ENCODE measurements around the gene CSNK2A3.
"Not testable (repeated sequence)": the region's sequence is repeated elsewhere in the genome, so short reads cannot be mapped to it uniquely, and the experiment has no call there.

The CSNK2A3 gene

DNA sequence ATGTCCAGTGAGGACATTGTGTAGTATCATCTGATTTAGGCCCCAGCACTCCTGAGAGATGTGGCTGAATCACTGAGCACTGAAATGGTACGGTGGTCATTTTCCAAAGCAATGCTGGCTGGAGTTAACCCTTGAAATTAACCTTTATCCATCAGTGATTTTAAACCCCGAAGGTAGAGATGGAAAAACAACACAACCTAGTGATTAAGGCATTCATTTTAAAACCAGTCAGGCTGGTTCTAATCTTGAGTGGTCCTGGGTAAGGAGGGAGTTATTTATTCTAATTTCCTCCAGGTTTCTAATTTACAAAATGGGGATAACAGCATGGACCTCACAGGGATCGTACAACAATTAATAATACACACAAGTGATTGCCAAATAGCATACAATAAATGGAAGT, 6.6 kb upstream of the CSNK2A3 start:
- H3K27me3 ChIP-seq (ENCODE audit: insufficient read depth, poor library complexity, severe bottlenecking), result no peaks in the 10 kb centered on the region
- TF ChIP-seq POLR2AphosphoS5 (IDR thresholded peaks at IDR 0.05; ENCODE audit: low read depth) (no peak), CTCF (IDR thresholded peaks at IDR 0.05; ENCODE audit: insufficient read depth, low read length) (no peak)
- no peak overlapping the region for H3K4me3 ChIP-seq (replicated peaks; ENCODE audit: insufficient read depth, low read length)
- H3K27ac ChIP-seq (replicated peaks), result no peak overlapping the region
- no peak for DNase-seq (ENCODE audit: low read depth in 1 of 2, low spot score in 1 of 2)

- no peak for TF ChIP-seq POLR2AphosphoS5 (IDR thresholded peaks at IDR 0.05; ENCODE audit: low read depth)
- Histone ChIP-seq H3K27me3 (ENCODE audit: insufficient read depth, poor library complexity, severe bottlenecking) (no peaks in the 10 kb centered on the region), H3K4me3 (replicated peaks; ENCODE audit: insufficient read depth, low read length) (no peak overlapping the region), H3K27ac (replicated peaks) (no peak overlapping the region)
- DNase-seq (ENCODE audit: low read depth in 1 of 2, low spot score in 1 of 2), result no peak
Measured at GRCh38 chr11:11356842-11357241, 3.8 kb upstream of the CSNK2A3 start.

- not testable (repeated sequence) for H3K4me3 ChIP-seq (replicated peaks; ENCODE audit: insufficient read depth, low read length); H3K27me3 ChIP-seq (ENCODE audit: insufficient read depth, poor library complexity, severe bottlenecking); H3K27ac ChIP-seq (replicated peaks); DNase-seq (ENCODE audit: low read depth in 1 of 2, low spot score in 1 of 2)
Measured at GRCh38 chr11:11351851-11352250, 1.2 kb downstream of the CSNK2A3 start.

GRCh38 chr11:11351042-11351586, 1.9 kb downstream of the CSNK2A3 start:
- H3K27me3 ChIP-seq (ENCODE audit: insufficient read depth, poor library complexity, severe bottlenecking), result no peaks in the 10 kb centered on the region
- no peak overlapping the region for H3K4me3 ChIP-seq (replicated peaks; ENCODE audit: insufficient read depth, low read length)
- peak in 1 of 2 experiments; percentile 16 for DNase-seq (ENCODE audit: low read depth in 1 of 2, low spot score in 1 of 2)
- TF ChIP-seq SPI1 (IDR thresholded peaks at IDR 0.05; ENCODE audit: borderline replicate concordance, low read depth) (no peak), POLR2AphosphoS5 (IDR thresholded peaks at IDR 0.05; ENCODE audit: low read depth) (no peak), GABPA (IDR thresholded peaks at IDR 0.05; ENCODE audit: low read depth) (no peak)
- H3K27ac ChIP-seq (replicated peaks), result no peak overlapping the region

DNA sequence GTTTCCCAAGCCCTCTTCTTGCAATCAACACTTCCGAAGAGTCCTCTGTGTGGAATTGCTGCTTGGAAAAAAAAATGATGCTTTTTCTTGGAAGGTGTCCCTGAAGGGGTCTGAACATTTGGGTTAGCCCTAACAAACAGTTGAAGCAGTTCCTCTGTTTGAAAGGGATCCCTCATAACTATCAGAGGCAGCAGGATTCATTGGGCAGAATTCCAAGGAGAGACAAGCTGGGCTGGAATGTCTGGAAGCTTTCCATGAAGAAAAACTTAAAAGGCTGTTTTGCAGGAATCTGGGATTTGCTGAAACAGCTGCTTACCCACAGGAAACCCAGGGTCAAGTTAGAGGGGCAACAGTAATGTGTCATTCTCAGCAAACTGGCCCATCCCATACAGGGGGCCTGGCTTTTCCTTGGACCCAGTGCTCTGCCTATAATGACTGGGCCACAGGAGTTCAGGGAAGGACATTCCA, 3.1 kb downstream of the CSNK2A3 start:
- no peak for DNase-seq (ENCODE audit: low read depth in 1 of 2, low spot score in 1 of 2)
- TF ChIP-seq CTCF (IDR thresholded peaks at IDR 0.05; ENCODE audit: insufficient read depth, low read length), result no peak
- no peak for TF ChIP-seq POLR2AphosphoS5 (IDR thresholded peaks at IDR 0.05; ENCODE audit: low read depth)
- TF ChIP-seq SPI1 (IDR thresholded peaks at IDR 0.05; ENCODE audit: borderline replicate concordance, low read depth), result no peak
- no peak for TF ChIP-seq GABPA (IDR thresholded peaks at IDR 0.05; ENCODE audit: low read depth)
- TF ChIP-seq, protein P1, sequence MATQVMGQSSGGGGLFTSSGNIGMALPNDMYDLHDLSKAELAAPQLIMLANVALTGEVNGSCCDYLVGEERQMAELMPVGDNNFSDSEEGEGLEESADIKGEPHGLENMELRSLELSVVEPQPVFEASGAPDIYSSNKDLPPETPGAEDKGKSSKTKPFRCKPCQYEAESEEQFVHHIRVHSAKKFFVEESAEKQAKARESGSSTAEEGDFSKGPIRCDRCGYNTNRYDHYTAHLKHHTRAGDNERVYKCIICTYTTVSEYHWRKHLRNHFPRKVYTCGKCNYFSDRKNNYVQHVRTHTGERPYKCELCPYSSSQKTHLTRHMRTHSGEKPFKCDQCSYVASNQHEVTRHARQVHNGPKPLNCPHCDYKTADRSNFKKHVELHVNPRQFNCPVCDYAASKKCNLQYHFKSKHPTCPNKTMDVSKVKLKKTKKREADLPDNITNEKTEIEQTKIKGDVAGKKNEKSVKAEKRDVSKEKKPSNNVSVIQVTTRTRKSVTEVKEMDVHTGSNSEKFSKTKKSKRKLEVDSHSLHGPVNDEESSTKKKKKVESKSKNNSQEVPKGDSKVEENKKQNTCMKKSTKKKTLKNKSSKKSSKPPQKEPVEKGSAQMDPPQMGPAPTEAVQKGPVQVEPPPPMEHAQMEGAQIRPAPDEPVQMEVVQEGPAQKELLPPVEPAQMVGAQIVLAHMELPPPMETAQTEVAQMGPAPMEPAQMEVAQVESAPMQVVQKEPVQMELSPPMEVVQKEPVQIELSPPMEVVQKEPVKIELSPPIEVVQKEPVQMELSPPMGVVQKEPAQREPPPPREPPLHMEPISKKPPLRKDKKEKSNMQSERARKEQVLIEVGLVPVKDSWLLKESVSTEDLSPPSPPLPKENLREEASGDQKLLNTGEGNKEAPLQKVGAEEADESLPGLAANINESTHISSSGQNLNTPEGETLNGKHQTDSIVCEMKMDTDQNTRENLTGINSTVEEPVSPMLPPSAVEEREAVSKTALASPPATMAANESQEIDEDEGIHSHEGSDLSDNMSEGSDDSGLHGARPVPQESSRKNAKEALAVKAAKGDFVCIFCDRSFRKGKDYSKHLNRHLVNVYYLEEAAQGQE (IDR thresholded peaks at IDR 0.05; ENCODE audit: insufficient replicate concordance, low read depth), result no peak
- Histone ChIP-seq H3K27me3 (ENCODE audit: insufficient read depth, poor library complexity, severe bottlenecking) (no peaks in the 10 kb centered on the region), H3K27ac (replicated peaks) (no peak overlapping the region), H3K4me3 (replicated peaks; ENCODE audit: insufficient read depth, low read length) (no peak overlapping the region)

DNA sequence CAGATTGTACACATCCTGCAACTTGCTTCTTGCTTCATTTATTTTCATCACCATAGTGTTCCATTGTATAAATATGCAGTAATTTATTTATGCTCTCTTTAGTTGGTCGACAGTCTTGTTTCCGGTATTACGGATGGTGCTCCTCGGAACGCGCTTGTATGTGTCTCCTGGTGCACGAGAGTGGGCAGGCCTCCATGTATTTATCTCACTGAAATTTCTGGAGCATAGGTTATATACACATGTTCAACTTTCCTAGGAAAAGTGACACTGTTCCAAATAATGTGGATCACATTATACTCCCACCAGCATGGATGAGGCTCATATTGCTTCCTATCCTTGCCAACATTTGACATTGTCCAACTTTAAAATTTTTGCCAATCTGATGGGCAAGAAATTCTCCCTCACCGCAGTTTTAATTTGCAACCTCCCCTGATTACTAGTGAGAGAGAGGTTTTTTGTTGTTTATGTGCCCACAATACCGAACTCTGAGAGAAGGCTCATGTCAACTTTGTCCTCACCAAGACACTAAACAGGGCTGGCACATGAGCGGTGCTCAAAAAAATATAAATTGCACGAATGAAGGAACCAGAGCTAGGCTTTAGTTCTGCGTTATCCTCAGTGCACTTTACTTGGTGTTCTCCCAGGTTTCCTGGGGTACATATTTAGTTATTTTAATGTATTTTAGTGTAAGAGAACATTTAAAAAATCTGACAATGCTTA, 3.8 kb downstream of the CSNK2A3 start:
- Histone ChIP-seq H3K27me3 (ENCODE audit: insufficient read depth, poor library complexity, severe bottlenecking) (no peaks in the 10 kb centered on the region), H3K27ac (replicated peaks) (no peak overlapping the region), H3K4me3 (replicated peaks; ENCODE audit: insufficient read depth, low read length) (no peak overlapping the region)
- no peak for DNase-seq (ENCODE audit: low read depth in 1 of 2, low spot score in 1 of 2)
- TF ChIP-seq CTCF (IDR thresholded peaks at IDR 0.05; ENCODE audit: insufficient read depth, low read length) (no peak), GABPA (IDR thresholded peaks at IDR 0.05; ENCODE audit: low read depth) (no peak), POLR2AphosphoS5 (IDR thresholded peaks at IDR 0.05; ENCODE audit: low read depth) (no peak), SPI1 (IDR thresholded peaks at IDR 0.05; ENCODE audit: borderline replicate concordance, low read depth) (no peak)
- TF ChIP-seq, protein P1 (IDR thresholded peaks at IDR 0.05; ENCODE audit: insufficient replicate concordance, low read depth), result no peak
